ENCODE data around the gene C20orf141. TPM values are rescaled to one million over a fixed set of nuclear protein-coding genes. Genes with fewer than 3 reads are reported as not detected.
A peak's percentile ranks its signal among the peaks of the same experiment; 100 is the strongest.

The C20orf141 gene
- total RNA-seq, 1 experiment from 2014 or later: not detected

GRCh38 chr20:2846698-2847097 is 31.9 kb downstream of the C20orf141 start:
- DNase-seq (ENCODE audit: low read depth): no peak

- no peak for DNase-seq (ENCODE audit: low read depth)
Measured at GRCh38 chr20:2847802-2848201, 33.0 kb downstream of the C20orf141 start.

- no peak for DNase-seq (ENCODE audit: low read depth)
Measured at GRCh38 chr20:2849529-2849928, 34.7 kb downstream of the C20orf141 start.

DNA sequence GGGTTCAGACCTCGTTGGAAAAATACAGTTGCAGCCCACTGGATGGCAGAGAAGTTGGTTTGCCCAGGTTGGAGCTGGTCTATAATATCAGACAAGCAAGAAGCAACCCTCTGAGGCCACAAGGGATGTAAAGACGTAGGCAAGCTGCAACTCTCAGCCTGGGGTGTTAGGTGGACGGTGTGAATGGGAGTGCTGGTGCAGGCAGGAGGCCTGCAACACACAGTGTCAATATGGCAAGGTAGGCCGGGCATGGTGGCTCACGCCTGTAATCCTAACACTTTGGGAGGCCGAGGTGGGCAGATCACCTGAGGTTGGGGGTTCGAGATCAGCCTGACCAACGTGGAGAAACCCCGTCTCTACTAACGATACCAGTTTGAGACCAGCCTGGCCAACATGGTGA is 36.3 kb downstream of the C20orf141 start:
- DNase-seq (ENCODE audit: low read depth): no peak

DNA sequence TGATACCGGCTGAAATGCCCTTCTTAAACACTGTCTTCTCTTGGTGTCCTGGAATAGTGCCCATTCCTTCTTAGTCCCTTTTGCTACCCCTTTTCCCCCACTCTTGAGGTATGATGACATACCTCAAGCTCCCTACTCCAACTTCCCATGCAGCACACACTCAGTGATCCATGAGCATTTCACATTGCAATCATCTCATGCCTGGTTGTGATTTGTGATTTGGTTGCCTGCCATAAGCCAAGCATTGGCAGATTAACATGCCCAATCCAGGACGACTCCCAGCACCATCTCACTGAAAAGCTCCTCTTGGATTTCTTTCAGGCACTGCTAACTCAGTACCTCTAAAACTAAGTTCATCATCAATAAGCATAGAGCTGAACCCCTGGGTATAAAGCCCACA is 43.8 kb downstream of the C20orf141 start:
- no peak for DNase-seq (ENCODE audit: low read depth)

DNA sequence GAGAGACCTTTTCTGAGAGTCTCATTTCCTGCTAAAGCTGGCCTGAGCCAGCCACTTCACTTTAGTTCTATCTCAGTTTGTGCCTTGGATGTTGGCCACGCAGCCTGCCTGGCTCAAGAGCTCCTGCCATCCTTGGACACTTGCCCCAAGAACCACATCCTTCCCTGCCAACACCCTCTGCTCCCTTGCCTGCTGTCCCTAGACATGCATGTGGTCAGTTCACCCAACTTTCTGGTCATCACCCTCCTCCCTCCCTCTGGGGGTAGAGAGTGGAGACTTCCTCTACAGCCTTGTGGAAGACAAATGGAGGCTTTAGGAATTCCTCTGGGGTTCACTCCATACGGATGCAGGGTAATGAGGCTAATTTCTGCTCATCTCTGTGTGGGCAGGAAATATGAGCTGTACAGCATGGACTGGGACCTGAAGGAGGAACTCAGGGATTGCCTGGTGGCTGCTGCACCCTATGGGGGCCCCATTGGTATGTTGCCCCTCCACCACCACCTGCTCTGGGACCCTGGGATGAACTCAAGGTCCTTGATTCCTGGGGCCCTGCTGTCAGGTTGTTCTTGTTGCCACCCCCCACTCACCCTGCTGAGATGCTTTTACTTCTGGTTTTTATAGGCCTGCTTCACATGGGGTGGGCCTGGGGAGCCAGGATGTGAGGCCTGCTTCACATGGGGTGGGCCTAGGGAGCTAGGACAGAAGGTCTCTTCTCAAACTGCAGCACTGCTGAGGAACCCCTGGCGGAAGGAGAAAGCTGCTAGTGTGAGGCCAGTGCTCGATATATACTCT is 44.7 kb downstream of the C20orf141 start:
- peak; percentile 78 for DNase-seq (ENCODE audit: low read depth)

DNA sequence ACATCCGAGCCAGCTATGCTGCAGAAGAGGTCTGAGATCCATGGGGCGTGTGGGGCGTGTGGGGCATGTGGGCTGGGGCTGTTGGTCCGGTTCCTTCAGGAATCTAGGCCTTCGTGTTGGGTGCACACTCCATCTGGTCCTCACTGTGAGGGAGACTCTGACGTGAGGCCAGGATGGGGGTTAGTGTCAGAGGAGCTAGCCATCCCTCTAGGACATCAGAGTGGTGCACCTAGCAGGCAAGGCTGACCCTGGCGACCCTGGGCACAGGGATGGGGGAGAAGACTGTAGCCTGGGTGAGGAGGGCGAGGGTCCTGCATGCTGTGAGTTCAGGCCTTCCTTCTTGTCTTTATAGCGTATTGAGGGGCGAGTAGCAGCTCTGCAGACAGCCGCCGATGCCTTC is 49.8 kb downstream of the C20orf141 start:
- DNase-seq (ENCODE audit: low read depth): no peak

GRCh38 chr20:2865101-2865500 is 50.3 kb downstream of the C20orf141 start:
- DNase-seq (ENCODE audit: low read depth): no peak

Other genes starting within 250 kb of the C20orf141 start
- gene NOP56, start 162.4 kb upstream of the C20orf141 start, total RNA-seq (2014; rRNA removed): 185 and 204 TPM in 2 replicates
- 129 and 130 TPM in 2 replicates for gene IDH3B, start 150.8 kb upstream of the C20orf141 start, total RNA-seq (2014; rRNA removed)
- gene EBF4, start 122.2 kb upstream of the C20orf141 start, total RNA-seq (2014; rRNA removed): 0.06 and 0.19 TPM in 2 replicates
- gene CPXM1, start 14.4 kb upstream of the C20orf141 start, total RNA-seq (2014; rRNA removed): not detected in 2 replicates
- not detected in 2 replicates for gene TMEM239, start 1.4 kb downstream of the C20orf141 start, total RNA-seq (2014; rRNA removed)
- gene PCED1A, start 25.7 kb downstream of the C20orf141 start, total RNA-seq (2014; rRNA removed): 28.0 and 43.9 TPM in 2 replicates
- 36.1 and 41.8 TPM in 2 replicates for gene VPS16, start 25.8 kb downstream of the C20orf141 start, total RNA-seq (2014; rRNA removed)
- 25.1 and 38.5 TPM in 2 replicates for gene PTPRA, start 58.5 kb downstream of the C20orf141 start, total RNA-seq (2014; rRNA removed)
- not detected in 2 replicates for gene GNRH2, start 228.6 kb downstream of the C20orf141 start, total RNA-seq (2014; rRNA removed)
- 58.4 and 66.9 TPM in 2 replicates for gene MRPS26, start 231.1 kb downstream of the C20orf141 start, total RNA-seq (2014; rRNA removed)

All from LHCN-M2 (cell line).